ENCODE measurements around the gene ZP1.

GRCh38 chr11:60836866-60837515 lies 30.4 kb upstream of the ZP1 start:
- TF ChIP-seq ZNF843 (tag by site-specific recombination; IDR thresholded peaks at IDR 0.05): no peak
- no peak for TF ChIP-seq CTCF (tag by site-specific recombination; IDR thresholded peaks at IDR 0.05)
- no peak for TF ChIP-seq ZNF513 (tag by site-specific recombination; IDR thresholded peaks at IDR 0.05)
- TF ChIP-seq REST (tag by site-specific recombination; IDR thresholded peaks at IDR 0.05): no peak
- TF ChIP-seq SP7 (tag by site-specific recombination; IDR thresholded peaks at IDR 0.05): no peak
- no peak for TF ChIP-seq ZNF157 (tag by site-specific recombination; IDR thresholded peaks at IDR 0.05)
- TF ChIP-seq ZNF776 (tag by site-specific recombination; IDR thresholded peaks at IDR 0.05; ENCODE audit: borderline replicate concordance): no peak
- TF ChIP-seq ZNF362 (tag by site-specific recombination; IDR thresholded peaks at IDR 0.05): no peak
- no peak for TF ChIP-seq ZBTB10 (tag by site-specific recombination; IDR thresholded peaks at IDR 0.05)
- TF ChIP-seq MYNN (tag by site-specific recombination; IDR thresholded peaks at IDR 0.05; ENCODE audit: borderline replicate concordance): no peak
- TF ChIP-seq ZNF658 (tag by site-specific recombination; IDR thresholded peaks at IDR 0.05): no peak
- no peak for TF ChIP-seq ZNF274 (IDR thresholded peaks at IDR 0.05; ENCODE audit: low read length)
- TF ChIP-seq ZNF274 (tag by site-specific recombination; IDR thresholded peaks at IDR 0.05; ENCODE audit: borderline replicate concordance): no peak
- TF ChIP-seq YY1 (tag by site-specific recombination; IDR thresholded peaks at IDR 0.05): no peak

All from HEK293 (cell line).